HFFc6 (cell line): Measurements from ENCODE around the gene OR51G1. TPM values are rescaled to one million over a fixed set of nuclear protein-coding genes. Genes with fewer than 3 reads are reported as not detected.

Source experiments
- DNase-seq: peaks from one replicate; pipeline ENCODE4 v3.0.0-alpha.2; 2018
- H3K27ac Mint-ChIP-seq: 2 replicates; pipeline ENCODE4 v1.8.0; 2020; ENCODE audit warnings: mild to moderate bottlenecking, mixed read lengths
- H3K27me3 Mint-ChIP-seq: 2 replicates; pipeline ENCODE4 v1.8.0; 2021; ENCODE audit warnings: mild to moderate bottlenecking, moderate library complexity, mixed read lengths; ENCODE audit not compliant: insufficient read depth
- H3K36me3 Mint-ChIP-seq: 2 replicates; pipeline ENCODE4 v1.8.0; 2021; ENCODE audit warnings: low read depth, mixed read lengths
- H3K4me1 Mint-ChIP-seq: 2 replicates; pipeline ENCODE4 v1.8.0; 2020; ENCODE audit warnings: low read depth, mixed read lengths
- H3K4me3 Mint-ChIP-seq: 2 replicates; pipeline ENCODE4 v1.8.0; 2020; ENCODE audit warnings: mild to moderate bottlenecking, moderate library complexity, mixed read lengths
- H3K9me3 Mint-ChIP-seq: 2 replicates; pipeline ENCODE4 v1.8.0; 2020; ENCODE audit warnings: mild to moderate bottlenecking, mixed read lengths
- total RNA-seq, 6 experiments: library from RNA; stranded (reverse); fragmentation: NEBNext Ultra II Directional; extraction: Animal tissue kit (Norgen Biotek cat#: 25700); gene quantifications; 2 replicates in 1 of 6; 3 replicates in 5 of 6; pipeline ENCODE4 v1.2.3, GENCODE V29; 2021
- TF ChIP-seq, protein P1 (sequence below): fragments of 200-600 bp; sonication (generic); IDR thresholded peaks from 2 replicates; pipeline ENCODE4 v1.5.0; 2021; ENCODE audit warnings: antibody characterized with exemption, mild to moderate bottlenecking

OR51G1 gene
- total RNA-seq, 6 experiments from 2014 or later: not detected

DNA sequence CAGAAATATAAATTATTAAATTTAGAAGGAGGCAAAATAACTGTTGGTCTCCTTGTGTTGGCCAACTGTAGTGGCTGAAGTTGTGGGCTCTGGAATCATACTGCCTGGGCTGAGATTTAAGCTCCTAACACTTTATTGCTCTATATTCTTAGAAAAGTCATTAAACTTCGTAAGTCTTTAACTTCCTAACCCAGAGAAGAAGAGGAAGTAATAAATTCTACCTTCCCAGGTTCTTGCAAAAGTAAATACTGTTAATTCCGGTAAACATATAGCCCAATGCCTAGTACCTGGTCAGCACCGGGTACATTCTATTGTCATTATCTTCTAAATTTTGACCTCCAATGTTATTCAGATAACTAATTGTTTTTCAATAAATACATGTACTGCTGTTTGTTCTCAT is 38.0 kb downstream of the OR51G1 start:
- TF ChIP-seq, protein P1, sequence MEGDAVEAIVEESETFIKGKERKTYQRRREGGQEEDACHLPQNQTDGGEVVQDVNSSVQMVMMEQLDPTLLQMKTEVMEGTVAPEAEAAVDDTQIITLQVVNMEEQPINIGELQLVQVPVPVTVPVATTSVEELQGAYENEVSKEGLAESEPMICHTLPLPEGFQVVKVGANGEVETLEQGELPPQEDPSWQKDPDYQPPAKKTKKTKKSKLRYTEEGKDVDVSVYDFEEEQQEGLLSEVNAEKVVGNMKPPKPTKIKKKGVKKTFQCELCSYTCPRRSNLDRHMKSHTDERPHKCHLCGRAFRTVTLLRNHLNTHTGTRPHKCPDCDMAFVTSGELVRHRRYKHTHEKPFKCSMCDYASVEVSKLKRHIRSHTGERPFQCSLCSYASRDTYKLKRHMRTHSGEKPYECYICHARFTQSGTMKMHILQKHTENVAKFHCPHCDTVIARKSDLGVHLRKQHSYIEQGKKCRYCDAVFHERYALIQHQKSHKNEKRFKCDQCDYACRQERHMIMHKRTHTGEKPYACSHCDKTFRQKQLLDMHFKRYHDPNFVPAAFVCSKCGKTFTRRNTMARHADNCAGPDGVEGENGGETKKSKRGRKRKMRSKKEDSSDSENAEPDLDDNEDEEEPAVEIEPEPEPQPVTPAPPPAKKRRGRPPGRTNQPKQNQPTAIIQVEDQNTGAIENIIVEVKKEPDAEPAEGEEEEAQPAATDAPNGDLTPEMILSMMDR: no peak
- H3K4me1 Mint-ChIP-seq: no peaks in the 10 kb centered on the region

DNA sequence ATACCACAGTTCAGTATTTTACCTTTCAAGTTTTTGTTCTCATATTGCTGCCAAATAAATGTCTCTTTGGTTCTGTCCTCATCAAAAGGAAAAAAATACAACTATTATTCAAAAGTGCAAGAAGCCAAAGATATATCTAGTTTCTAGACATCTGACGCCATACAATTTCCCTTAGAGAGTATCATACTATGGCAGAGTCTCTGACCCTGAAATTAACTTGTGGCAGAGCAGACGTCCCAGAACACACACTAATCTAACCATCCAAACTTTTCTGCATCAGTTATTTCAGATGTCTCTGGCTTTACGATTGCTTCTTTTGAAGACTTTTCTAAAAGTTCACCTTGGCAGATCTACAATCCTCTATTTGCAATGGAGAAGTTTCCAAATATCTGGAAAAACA is 39.8 kb downstream of the OR51G1 start:
- H3K27me3 Mint-ChIP-seq: no peaks in the 10 kb centered on the region
- no peaks in the 10 kb centered on the region for H3K36me3 Mint-ChIP-seq
- H3K27ac Mint-ChIP-seq: no peak overlapping the region
- H3K9me3 Mint-ChIP-seq: peaks cover 20% of the 10 kb centered on the region
- TF ChIP-seq, protein P1: no peak
- no peak for DNase-seq
- no peaks in the 10 kb centered on the region for H3K4me1 Mint-ChIP-seq
- H3K4me3 Mint-ChIP-seq: no peak overlapping the region

More for the DNA sequence above, 38.0 kb downstream of the OR51G1 start:
- no peaks in the 10 kb centered on the region for H3K27me3 Mint-ChIP-seq
- H3K27ac Mint-ChIP-seq: no peak overlapping the region
- peaks cover 11% of the 10 kb centered on the region for H3K9me3 Mint-ChIP-seq
- no peaks in the 10 kb centered on the region for H3K36me3 Mint-ChIP-seq
- H3K4me3 Mint-ChIP-seq: no peak overlapping the region
- DNase-seq: no peak

- no peaks in the 10 kb centered on the region for H3K4me1 Mint-ChIP-seq
These were observed 41.6 kb downstream of the OR51G1 start for GRCh38 chr11:4882543-4882942.

DNA sequence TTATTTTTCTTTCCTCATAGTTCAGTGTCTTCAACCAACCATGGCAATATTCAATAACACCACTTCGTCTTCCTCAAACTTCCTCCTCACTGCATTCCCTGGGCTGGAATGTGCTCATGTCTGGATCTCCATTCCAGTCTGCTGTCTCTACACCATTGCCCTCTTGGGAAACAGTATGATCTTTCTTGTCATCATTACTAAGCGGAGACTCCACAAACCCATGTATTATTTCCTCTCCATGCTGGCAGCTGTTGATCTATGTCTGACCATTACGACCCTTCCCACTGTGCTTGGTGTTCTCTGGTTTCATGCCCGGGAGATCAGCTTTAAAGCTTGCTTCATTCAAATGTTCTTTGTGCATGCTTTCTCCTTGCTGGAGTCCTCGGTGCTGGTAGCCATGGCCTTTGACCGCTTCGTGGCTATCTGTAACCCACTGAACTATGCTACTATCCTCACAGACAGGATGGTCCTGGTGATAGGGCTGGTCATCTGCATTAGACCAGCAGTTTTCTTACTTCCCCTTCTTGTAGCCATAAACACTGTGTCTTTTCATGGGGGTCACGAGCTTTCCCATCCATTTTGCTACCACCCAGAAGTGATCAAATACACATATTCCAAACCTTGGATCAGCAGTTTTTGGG is 42.2 kb downstream of the OR51G1 start, which contains the start of gene OR51T1:
Gene OR51T1 (plus strand): TSS at position 41 of the 641 bp plus-strand sequence. CDS start 0 bp downstream, at position 41.
- no peak for DNase-seq
- H3K4me3 Mint-ChIP-seq: no peak within 1 kb of the TSS
- TF ChIP-seq, protein P1: no peak
- no peak within 1 kb of the TSS for H3K27ac Mint-ChIP-seq
- H3K9me3 Mint-ChIP-seq: peaks cover 30% of the 10 kb centered on the region
- no peaks in the 10 kb centered on the region for H3K27me3 Mint-ChIP-seq
- H3K36me3 Mint-ChIP-seq: no peaks in the 10 kb centered on the region
- H3K4me1 Mint-ChIP-seq: no peaks in the 10 kb centered on the region

More at GRCh38 chr11:4882543-4882942, 41.6 kb downstream of the OR51G1 start:
- H3K36me3 Mint-ChIP-seq: no peaks in the 10 kb centered on the region
- TF ChIP-seq, protein P1: no peak
- peaks cover 27% of the 10 kb centered on the region for H3K9me3 Mint-ChIP-seq
- no peak overlapping the region for H3K4me3 Mint-ChIP-seq
- no peaks in the 10 kb centered on the region for H3K27me3 Mint-ChIP-seq
- no peak for DNase-seq
- H3K27ac Mint-ChIP-seq: no peak overlapping the region

DNA sequence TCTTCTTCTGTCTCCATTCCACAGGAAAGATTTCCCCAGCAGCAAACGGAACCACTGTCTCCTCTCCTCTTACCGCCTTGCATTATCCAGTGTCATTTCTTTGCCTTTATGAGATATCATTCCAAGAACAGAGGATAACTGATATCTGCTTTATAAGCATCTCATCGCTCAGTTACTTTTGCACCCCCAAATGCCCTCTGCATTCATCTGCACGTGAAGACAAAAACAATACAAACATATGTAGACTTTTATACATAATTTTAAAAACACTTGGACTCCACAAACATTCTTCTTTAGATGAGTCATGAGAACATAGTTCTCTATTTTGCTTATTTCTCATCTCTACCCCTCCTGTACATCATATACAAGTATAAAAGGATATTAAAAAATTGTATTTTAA is 43.0 kb downstream of the OR51G1 start:
- peaks cover 33% of the 10 kb centered on the region for H3K9me3 Mint-ChIP-seq
- H3K27ac Mint-ChIP-seq: no peak overlapping the region
- no peaks in the 10 kb centered on the region for H3K27me3 Mint-ChIP-seq
- TF ChIP-seq, protein P1: no peak
- H3K36me3 Mint-ChIP-seq: no peaks in the 10 kb centered on the region
- no peak overlapping the region for H3K4me3 Mint-ChIP-seq
- no peak for DNase-seq
- H3K4me1 Mint-ChIP-seq: no peaks in the 10 kb centered on the region

Other genes with a start within 250 kb of the OR51G1 start
- under 1 TPM in 4 of 6 experiments, not detected in 2; 0.09 to 0.32 (median 0.12) TPM for gene OR51E2, start 226.5 kb downstream of the OR51G1 start, total RNA-seq
- not detected for gene MMP26, start 219.6 kb downstream of the OR51G1 start, total RNA-seq
- gene OR51F1, start 154.4 kb downstream of the OR51G1 start, total RNA-seq: not detected
- not detected for gene OR52R1, start 120.0 kb downstream of the OR51G1 start, total RNA-seq
- not detected for gene OR51F2, start 103.0 kb downstream of the OR51G1 start, total RNA-seq
- not detected for gene OR51S1, start 75.1 kb downstream of the OR51G1 start, total RNA-seq
- gene OR51T1, start 42.4 kb downstream of the OR51G1 start, total RNA-seq: not detected
- not detected for gene OR51A7, start 20.6 kb downstream of the OR51G1 start, total RNA-seq
- not detected for gene OR51G2, start 5.0 kb downstream of the OR51G1 start, total RNA-seq
- not detected for gene OR51A4, start 23.3 kb upstream of the OR51G1 start, total RNA-seq
- not detected for gene OR51A2, start 31.4 kb upstream of the OR51G1 start, total RNA-seq
- gene OR51L1, start 70.5 kb upstream of the OR51G1 start, total RNA-seq: not detected
- not detected for gene OR52J3, start 122.2 kb upstream of the OR51G1 start, total RNA-seq
- not detected for gene OR52E2, start 135.3 kb upstream of the OR51G1 start, total RNA-seq
- not detected for gene OR52E1, start 145.2 kb upstream of the OR51G1 start, total RNA-seq
- gene OR52A5, start 214.0 kb upstream of the OR51G1 start, total RNA-seq: not detected
- gene OR52A1, start 230.4 kb upstream of the OR51G1 start, total RNA-seq: not detected